HEK293T (cell line): ENCODE results near the gene TNRC18.

Source experiments
- ARNT ChIP-seq: fragments of 450-650 bp; IDR thresholded peaks from 2 replicates; pipeline ENCODE4 v1.6.1; 2017; ENCODE audit warnings: mild to moderate bottlenecking
- SP1 ChIP-seq: fragments of 450-650 bp; IDR thresholded peaks from 2 replicates; pipeline ENCODE4 v1.6.1; 2017
- SUZ12 ChIP-seq: fragments of 450-650 bp; IDR thresholded peaks from 2 replicates; pipeline ENCODE4 v1.6.1; 2016; ENCODE audit warnings: mild to moderate bottlenecking
- TARDBP ChIP-seq: fragments of 450-650 bp; IDR thresholded peaks from 2 replicates; pipeline ENCODE4 v1.6.1; 2016

DNA sequence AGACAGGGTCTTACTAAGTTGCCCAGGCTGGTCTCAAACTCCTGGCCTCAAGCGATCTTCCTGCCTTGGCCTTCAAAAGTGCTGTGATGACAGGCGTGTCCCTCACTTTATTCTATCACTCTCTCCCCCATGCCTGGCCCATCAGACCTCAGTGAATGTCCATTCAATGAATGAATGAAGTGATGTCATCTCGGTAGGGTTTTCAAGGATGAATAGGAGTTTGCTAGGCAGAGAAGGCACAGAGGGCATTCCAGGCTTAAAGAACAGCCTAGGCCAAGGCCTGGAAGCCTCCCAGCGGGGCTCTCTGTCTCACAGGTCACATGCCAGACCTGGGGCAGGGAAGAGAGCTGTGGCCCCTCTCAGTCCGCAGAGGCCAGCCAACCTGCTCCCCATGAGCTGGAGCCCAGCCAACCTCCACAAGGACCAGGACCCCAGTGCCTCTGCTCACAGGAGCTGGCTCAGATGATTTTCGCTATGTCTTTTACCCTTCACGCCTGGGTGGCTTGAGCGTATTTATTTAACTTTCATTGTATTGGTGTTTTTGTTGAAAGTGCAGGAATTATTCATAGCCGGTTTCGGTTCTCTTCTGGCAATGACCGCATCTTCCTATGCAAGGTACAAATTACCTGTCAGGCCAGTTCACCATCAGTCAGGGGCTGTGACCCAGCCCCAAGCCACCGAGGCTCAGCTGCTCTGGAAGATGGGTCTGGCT is 11.8 kb upstream of the TNRC18 start:
- no peak for TF ChIP-seq SUZ12
- no peak for TF ChIP-seq SP1
- TF ChIP-seq ARNT, result no peak
- no peak for TF ChIP-seq TARDBP
